ENCODE data around the gene CST9L.
"Not testable (repeated sequence)": the region's sequence is repeated elsewhere in the genome, so short reads cannot be mapped to it uniquely, and the experiment has no call there.

The CST9L gene

DNA sequence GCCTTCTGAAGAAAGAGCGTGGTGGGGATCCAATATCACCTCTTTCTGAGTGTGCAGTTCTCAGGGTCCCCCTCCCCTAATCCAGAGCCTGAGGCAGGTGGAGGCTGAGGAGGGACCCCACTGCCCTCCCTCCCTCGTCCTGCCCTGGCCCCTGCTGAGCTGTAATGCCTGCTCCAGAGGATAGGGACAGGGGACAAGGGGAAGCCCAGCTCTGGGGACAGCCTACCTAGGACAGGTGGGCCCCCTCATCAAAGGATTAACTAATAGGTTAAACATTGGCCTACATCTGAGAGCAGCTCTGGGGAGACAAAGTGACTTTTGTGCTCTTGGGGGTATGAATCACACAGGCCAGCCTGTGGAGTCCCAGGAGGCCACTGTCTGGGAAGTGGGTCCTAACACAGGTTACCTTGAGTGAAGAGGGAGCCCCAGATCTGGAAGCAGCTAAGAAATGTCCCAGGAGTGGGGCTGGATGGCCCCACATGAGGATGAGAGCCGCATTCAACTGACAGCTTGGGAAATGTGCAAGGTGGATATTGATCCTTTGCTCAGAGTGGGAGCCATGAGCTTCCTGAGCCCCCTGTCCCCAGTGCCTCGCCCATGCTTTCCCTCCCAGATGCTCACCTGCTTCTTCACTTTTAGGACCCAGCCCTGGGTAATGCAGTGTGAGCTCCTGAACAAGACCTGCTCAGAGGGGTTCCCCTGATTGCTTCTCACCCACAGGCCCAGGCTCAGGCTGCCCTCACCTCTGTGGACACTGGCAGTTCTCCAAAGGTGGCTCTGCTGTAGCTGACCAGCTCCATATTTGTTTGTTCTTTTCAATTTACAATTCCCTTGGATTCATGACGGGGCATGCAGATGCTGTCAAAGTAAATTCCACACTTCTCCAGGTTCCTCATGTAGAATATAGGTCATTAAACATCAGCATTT lies 17.8 kb upstream of the CST9L start:
- DNase-seq, result no peak

DNA sequence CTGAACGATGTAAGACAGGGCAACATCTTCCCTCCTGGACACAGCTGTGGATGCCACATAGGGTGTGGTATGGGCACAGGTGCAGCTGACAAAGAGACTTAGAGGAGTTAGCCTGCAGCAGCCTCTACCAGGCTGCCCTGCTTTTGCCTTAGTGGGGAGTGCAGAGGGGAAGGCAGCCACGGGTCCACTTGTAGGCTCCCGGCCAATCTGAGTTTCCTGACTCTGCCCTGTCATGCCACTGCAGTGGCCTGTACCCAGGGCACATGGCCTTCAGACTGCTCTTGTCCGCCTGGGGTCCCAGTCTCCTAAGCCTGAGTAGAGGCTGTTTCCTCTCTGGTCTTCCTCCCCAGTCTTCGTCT lies 17.1 kb upstream of the CST9L start:
- no peak for DNase-seq

- no peak for DNase-seq
These were observed 16.3 kb upstream of the CST9L start for GRCh38 chr20:23584434-23585199.

DNA sequence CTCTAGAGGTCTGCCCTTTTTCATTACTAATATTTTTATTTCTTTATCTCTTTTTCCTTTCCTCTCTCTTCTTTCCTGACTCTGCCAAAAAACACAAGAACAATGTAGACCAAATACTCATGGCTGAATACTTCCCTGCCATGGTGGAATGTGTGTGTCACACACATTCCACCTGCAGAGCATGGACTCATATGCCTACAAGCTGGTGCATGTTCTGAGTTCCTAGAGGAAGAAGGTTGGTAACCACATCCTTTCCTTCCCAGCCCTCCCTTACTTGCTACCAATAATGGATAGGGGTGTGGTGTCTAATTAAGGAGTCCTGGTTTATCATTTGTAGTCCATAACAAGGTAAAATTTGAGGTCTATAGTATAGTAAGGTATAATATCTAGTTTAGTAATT lies 15.2 kb upstream of the CST9L start:
- no peak for DNase-seq

DNA sequence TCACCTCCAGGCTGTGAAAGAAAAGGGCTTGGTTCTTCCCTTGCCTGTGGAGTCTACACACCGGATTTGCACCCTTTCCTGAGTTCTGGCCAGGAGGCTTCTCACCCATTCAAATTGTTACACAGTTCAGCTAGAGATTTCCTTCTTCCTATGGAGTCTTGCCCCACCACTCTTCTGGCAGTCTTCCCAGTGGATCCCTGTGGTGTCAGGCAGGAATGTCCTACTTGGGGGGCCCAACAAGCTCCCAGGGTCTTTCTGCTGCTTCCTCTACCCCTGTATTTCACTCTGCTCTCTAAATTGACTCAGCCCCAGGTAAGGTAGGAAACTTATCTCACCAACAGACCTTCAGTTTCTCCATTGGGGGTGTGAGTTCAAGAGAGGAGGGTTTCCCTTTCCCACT lies 14.0 kb upstream of the CST9L start:
- DNase-seq, result no peak

GRCh38 chr20:23581833-23582232 lies 13.5 kb upstream of the CST9L start:
- DNase-seq, result not testable (repeated sequence)

GRCh38 chr20:23574977-23575376 lies 6.7 kb upstream of the CST9L start:
- DNase-seq, result no peak

GRCh38 chr20:23570178-23570760 lies 2.0 kb upstream of the CST9L start:
- no peak for DNase-seq

- no peak for DNase-seq
These were observed 1.3 kb upstream of the CST9L start for GRCh38 chr20:23569570-23569969.

DNA sequence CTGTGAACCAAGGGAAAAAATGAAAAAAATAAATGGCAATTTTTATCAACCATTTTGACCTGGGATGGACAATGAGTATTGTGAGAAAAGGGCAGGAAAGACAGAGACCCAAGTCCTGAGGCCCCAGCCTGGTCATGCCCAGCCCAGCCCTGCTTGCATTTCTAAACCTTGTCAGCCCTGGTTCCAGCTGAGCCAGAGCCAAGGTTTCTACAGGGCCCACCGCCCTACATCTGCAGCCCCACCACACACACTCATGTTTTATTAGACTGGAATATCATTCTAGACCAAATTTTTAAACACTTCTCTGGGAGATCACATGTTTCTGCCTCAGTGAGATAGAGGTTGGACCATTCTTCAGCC lies 667 bp upstream of the CST9L start:
- DNase-seq, result no peak

GRCh38 chr20:23566199-23566932 lies 1.9 kb downstream of the CST9L start:
- DNase-seq, result no peak

DNA sequence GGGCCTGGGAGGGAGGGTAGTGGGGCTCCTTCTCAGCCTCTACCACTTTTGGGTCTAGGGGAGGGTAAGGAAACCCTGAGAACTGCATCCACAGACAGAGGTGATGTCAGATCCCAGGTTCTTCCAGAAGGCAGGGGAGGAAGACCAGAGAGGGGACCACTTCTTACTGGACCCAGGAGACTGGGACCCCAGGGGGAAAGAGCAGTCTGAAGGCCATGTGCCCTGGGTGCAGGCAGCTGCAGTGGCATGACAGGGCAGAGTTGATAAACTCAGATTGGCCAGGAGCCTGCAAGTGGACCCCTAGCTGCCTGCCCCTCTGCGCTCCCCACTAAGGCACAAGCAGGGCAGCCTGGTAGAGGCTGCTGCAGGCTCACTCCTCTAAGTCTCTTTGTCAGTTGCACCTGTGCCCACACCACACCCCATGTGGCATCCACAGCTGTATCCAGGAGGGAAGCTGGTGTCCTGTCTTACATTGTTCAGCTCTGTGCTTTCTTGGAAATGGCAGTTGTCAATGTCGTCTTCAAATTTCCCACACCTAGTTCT lies 2.7 kb downstream of the CST9L start:
- no peak for DNase-seq

GRCh38 chr20:23564927-23565326 lies 3.4 kb downstream of the CST9L start:
- no peak for DNase-seq

DNA sequence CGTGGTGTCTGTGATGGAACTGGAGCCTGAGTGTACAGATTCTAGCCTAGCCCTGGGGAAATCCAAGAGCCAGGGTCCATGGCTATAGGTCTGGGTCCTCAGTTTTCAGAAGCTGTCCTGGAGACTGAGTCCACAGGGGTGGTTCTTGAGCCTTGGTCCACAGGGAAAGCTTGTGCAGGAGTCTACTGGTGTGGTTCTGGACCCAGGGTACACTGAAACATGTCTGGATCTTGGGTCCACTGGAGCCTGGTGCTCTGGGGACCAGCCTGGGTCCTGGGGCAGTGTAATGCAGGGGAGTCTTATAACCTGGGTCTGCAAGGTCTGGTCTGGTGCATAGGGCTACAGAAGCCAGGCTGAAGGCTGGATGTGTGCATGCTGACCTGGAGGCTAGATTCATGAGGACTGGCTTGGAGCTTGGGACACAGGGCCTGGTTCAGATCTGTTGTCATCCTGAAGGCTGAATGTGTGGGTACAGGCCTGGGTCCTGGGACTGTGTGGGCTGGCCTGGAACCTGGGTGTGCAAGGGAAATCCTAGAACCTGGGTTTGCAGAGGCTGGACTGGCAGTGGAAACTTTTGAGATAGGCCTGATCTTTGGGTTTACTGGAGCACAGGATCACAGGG lies 5.5 kb downstream of the CST9L start:
- no peak for DNase-seq

DNA sequence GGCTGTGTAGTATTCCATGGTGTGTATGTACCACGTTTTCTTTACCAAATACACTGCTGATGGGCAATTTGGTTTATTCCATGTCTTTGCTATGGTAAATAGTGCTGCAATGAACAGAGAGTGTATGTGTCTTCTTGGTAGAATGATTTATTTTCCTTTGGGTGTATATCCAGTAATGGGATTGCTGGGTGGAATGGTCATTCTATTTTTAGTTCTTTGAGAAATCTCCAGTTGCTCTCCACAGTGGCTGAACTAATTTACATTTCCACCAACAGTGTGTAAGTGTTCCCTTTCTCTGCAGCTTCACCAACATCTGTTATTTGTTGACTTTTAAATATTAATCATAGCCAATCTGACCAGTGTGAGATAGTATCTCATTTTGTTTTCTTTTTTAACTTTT lies 13.9 kb downstream of the CST9L start:
- no peak for DNase-seq

DNA sequence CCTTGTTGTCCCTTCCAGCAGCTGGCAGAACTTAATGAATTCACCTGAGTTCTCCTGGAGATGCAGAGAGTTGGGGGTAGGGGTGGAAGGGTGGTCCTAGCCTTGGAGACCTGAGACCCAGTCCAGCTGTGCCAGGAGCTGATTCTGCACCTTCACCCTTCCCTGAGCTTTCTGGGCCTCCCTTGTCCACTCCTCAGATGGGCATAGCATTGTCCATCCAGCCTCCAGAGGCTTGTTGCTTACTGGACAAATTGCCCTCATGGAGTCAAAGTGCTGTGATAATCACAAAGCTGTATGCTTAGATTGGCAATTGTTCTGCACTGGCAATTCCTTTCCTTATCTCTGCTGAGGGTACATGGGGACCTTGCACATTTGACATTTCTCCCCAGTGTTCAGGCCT lies 16.5 kb downstream of the CST9L start:
- no peak for DNase-seq

DNA sequence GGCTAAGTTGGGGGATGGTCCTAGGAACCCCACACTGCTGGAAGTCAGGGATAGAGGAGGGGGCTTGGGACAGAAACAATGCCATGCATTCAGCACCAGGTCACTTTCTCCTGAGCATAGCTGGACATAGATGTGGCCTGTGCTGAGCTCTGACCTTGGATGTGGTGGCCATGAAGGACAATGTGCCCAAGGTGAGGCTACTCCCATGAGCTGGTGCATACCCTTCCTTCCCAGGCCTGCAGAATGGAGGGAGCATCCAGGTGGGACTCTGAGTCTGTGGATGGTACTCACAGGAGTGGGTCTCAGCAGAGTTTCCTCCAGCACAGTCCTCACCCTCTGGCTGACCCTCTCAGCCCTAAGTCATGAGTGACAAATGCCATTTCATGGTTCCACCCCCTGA lies 16.9 kb downstream of the CST9L start:
- DNase-seq, result no peak

DNA sequence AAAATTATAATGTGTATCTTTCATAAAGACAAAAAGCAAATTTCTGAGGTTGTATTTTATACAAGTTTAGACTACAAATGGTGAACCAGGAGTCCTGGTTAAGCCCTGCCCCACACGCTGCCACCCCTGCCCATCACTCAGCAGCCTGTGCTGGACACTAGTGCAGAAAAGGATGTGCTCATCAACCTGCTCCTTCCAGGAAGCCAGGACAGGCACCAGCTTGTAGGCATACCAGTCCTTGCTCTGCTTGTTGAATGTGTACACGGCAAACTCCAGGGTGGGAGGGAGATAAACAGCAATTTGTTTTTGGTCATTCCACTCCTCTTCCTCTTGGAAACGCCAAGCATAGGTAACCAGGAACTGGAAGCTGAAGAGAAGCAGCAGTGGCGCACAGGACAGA lies 18.1 kb downstream of the CST9L start:
- no peak for DNase-seq

DNA sequence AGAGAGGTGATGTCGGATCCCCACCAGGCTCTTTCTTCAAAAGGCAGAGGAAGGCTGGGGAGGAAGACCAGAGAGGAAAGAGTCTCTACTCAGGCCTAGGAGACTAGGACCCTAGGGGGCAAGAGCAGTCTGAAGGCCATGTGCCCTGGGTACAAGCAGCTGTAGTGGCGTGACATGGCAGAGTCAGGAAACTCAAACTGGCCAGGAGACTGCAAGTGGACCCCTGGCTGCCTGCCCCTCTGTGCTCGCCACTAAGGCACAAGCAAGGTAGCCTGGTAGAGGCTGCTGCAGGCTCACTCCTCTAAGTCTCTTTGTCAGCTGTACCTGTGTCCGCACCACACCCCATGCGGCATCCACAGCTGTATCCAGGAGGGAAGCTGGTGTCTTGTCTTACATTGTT lies 19.9 kb downstream of the CST9L start:
- no peak for DNase-seq

GRCh38 chr20:23547613-23548012 lies 20.7 kb downstream of the CST9L start:
- no peak for DNase-seq

DNA sequence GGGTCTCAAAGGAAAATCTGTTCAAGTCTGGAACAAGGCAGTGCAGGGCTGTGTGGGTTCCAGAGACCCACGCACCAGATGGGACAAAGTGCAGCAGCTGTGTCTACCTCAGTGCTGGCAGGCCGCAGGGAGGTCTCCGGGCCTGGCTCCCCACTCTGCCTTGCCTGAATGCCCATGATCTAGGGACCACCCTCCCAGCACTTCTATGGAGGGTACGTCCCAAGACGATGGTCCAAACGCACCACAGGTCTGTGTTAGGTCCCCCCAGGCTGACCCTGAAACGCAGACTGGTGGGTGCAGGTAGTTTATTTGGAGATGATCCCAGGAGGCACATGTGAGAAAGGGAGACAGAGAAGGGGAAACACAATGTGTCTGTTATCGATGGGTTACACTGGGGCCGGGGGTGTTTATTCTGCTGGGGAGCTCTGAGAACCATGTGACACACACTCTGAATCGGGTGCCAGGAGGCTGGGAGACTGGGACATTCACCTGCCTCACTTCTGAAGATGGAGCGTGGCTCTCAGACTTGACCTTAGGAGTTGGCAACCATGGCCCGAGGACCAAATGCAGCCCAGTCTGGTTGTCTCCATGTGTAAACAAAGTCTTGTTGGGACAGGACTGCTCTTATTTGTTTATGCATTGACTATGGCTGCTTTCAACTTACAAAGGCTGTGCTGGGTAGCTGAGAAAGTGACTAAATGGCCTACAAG lies 21.7 kb downstream of the CST9L start:
- DNase-seq, result no peak

DNA sequence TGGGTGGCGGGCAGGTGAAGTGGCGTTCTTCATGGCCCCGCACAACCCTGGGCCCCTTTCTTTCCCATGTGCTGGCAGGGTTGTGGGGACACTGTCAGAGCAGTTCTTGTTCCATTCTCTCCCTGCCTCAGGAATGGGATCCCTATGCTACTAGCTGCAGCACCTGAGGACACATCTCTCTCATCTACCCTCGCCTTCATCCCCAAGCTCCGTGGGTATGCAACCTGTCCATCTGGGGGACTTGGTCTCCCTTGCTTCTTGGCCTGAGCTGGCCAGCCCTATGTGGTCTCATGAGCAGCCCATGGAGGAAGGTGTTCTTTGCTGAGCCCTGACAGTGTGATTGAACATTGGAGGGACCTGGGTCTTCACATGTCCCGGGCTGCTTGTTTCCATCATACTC lies 24.2 kb downstream of the CST9L start:
- no peak for DNase-seq
